GM12878 (cell line): ENCODE measurements around the gene GET3. TPM values are rescaled to one million over a fixed set of nuclear protein-coding genes. Genes with fewer than 3 reads are reported as not detected.

Experiments
- BACH1 ChIP-seq: fragments of 450-650 bp; IDR thresholded peaks from 2 replicates; pipeline ENCODE4 v1.6.1; 2017; ENCODE audit warnings: mild to moderate bottlenecking, borderline replicate concordance
- BRCA1 ChIP-seq: IDR thresholded peaks from 2 replicates; pipeline ENCODE4 v1.6.1; 2011; ENCODE audit warnings: low read depth, low read length, improper control_type of control experiment
- CEBPB ChIP-seq, 2 experiments: fragments of 150-350 bp in 1 of 2; IDR thresholded peaks; 2 replicates each; pipeline ENCODE4 v1.6.1; 2012 to 2014; ENCODE audit warnings: low read depth in 2 of 2, low read length in 2 of 2, borderline replicate concordance in 1 of 2, inconsistent platforms in 1 of 2
- CHD4 ChIP-seq: fragments of 200-600 bp; sonication (generic); IDR thresholded peaks from 2 replicates; pipeline ENCODE4 v1.6.1; 2016; ENCODE audit warnings: mild to moderate bottlenecking
- E4F1 ChIP-seq: fragments of 450-650 bp; IDR thresholded peaks from 2 replicates; pipeline ENCODE4 v1.6.1; 2018; ENCODE audit warnings: borderline replicate concordance, mild to moderate bottlenecking; ENCODE audit not compliant: partially characterized antibody
- GABPA ChIP-seq: IDR thresholded peaks from 2 replicates; pipeline ENCODE4 v1.6.1; 2014; ENCODE audit warnings: antibody characterized with exemption, low read depth, mild to moderate bottlenecking, inconsistent platforms
- HDAC6 ChIP-seq: fragments of 200-600 bp; sonication (generic); IDR thresholded peaks from one replicate; pipeline ENCODE4 v1.8.0; 2017; ENCODE audit warnings: antibody characterized with exemption; ENCODE audit not compliant: unreplicated experiment
- IKZF1 ChIP-seq: fragments of 450-650 bp; conservative IDR thresholded peaks from 2 replicates; pipeline ENCODE4 v1.6.1; 2017; ENCODE audit warnings: antibody characterized with exemption, mild to moderate bottlenecking
- JUND ChIP-seq: IDR thresholded peaks from 2 replicates; pipeline ENCODE4 v1.6.1; 2012; ENCODE audit warnings: low read depth, mild to moderate bottlenecking, low read length, improper control_type of control experiment, moderate library complexity
- MEF2B ChIP-seq: fragments of 450-650 bp; IDR thresholded peaks from 2 replicates; pipeline ENCODE4 v1.6.1; 2018; ENCODE audit warnings: mild to moderate bottlenecking, moderate library complexity; ENCODE audit not compliant: partially characterized antibody, poor library complexity, severe bottlenecking
- MTA3 ChIP-seq: IDR thresholded peaks from 2 replicates; pipeline ENCODE4 v1.6.1; 2012; ENCODE audit warnings: low read length, inconsistent platforms, borderline replicate concordance
- MXI1 ChIP-seq: fragments of 150-350 bp; IDR thresholded peaks from 2 replicates; pipeline ENCODE4 v1.6.1; 2011; ENCODE audit warnings: low read depth, mild to moderate bottlenecking, inconsistent platforms, low read length, improper control_type of control experiment
- POU2F2 ChIP-seq: IDR thresholded peaks from 3 replicates; pipeline ENCODE4 v1.6.1; 2011; ENCODE audit warnings: low read depth, mild to moderate bottlenecking, low read length, borderline replicate concordance
- RCOR1 ChIP-seq: conservative IDR thresholded peaks from 2 replicates; pipeline ENCODE4 v1.6.1; 2012; ENCODE audit warnings: low read depth, low read length, improper control_type of control experiment
- RELB ChIP-seq: fragments of 450-650 bp; IDR thresholded peaks from 2 replicates; pipeline ENCODE4 v1.6.1; 2017; ENCODE audit warnings: low read depth, mild to moderate bottlenecking, moderate library complexity
- SPI1 ChIP-seq: IDR thresholded peaks from 2 replicates; pipeline ENCODE4 v1.6.1; 2011; ENCODE audit warnings: low read depth, mild to moderate bottlenecking, low read length, moderate library complexity, borderline replicate concordance; ENCODE audit not compliant: insufficient read depth
- TCF7 ChIP-seq: IDR thresholded peaks from 2 replicates; pipeline ENCODE4 v1.6.1; 2014; ENCODE audit warnings: antibody characterized with exemption, borderline replicate concordance
- polyA plus RNA-seq, 11 experiments: library from polyadenylated mRNA; depleted of rRNA in 4 of 11; unstranded in 6 of 11; stranded (reverse) in 5 of 11; fragments of >200 nt; fragmentation: Nextera tagmentation in 4 of 11; fragmentation: Illumina TruSeq in 1 of 11; extraction: Ambion mirVana in 4 of 11; extraction: Trizol in 1 of 11; gene quantifications; 1 replicate in 1 of 11; 2 replicates in 10 of 11; pipeline versions ENCODE4 v1.2.1 to v1.2.3, GENCODE V29; 2011 to 2016; ENCODE audit warnings: inconsistent platforms in 2 of 11, missing spikeins in 2 of 11, low read depth in 1 of 11
- total RNA-seq, 4 experiments: library from RNA; depleted of rRNA in 3 of 4; stranded (reverse); fragments of >200 nt in 3 of 4; fragmentation: Illumina TruSeq in 1 of 4; extraction: Trizol in 1 of 4; gene quantifications; 2 replicates each; pipeline versions ENCODE4 v1.2.1 to v1.2.3, GENCODE V29; 2013 to 2021
- TF ChIP-seq, protein P1 (sequence below): fragments of 450-650 bp; IDR thresholded peaks from 2 replicates; pipeline ENCODE4 v1.6.1; 2016; ENCODE audit warnings: mild to moderate bottlenecking
- TF ChIP-seq, protein P2 (sequence below): fragments of 450-650 bp; IDR thresholded peaks from 2 replicates; pipeline ENCODE4 v1.6.1; 2016; ENCODE audit warnings: mild to moderate bottlenecking
- TF ChIP-seq, protein P3 (sequence below): IDR thresholded peaks from 2 replicates; pipeline ENCODE4 v1.6.1; 2011; ENCODE audit warnings: low read depth, low read length, improper control_type of control experiment, borderline replicate concordance
- TF ChIP-seq, protein P4 (sequence below): fragments of 450-650 bp; conservative IDR thresholded peaks from 2 replicates; pipeline ENCODE4 v1.6.1; 2017; ENCODE audit warnings: mild to moderate bottlenecking, moderate library complexity

GET3 gene
- total and polyA plus RNA-seq, 10 of the 15 experiments (the other 5 are each of a cell fraction or from before 2014, with no cell fraction given) = 14.5 to 144 (median 97.2) TPM

GRCh38 chr19:12788682-12789097 lies 51.4 kb downstream of the GET3 start (continued):
- TF ChIP-seq, protein P1, sequence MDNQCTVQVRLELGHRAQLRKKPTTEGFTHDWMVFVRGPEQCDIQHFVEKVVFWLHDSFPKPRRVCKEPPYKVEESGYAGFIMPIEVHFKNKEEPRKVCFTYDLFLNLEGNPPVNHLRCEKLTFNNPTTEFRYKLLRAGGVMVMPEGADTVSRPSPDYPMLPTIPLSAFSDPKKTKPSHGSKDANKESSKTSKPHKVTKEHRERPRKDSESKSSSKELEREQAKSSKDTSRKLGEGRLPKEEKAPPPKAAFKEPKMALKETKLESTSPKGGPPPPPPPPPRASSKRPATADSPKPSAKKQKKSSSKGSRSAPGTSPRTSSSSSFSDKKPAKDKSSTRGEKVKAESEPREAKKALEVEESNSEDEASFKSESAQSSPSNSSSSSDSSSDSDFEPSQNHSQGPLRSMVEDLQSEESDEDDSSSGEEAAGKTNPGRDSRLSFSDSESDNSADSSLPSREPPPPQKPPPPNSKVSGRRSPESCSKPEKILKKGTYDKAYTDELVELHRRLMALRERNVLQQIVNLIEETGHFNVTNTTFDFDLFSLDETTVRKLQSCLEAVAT = no peak
- TF ChIP-seq E4F1 = no peak
- TF ChIP-seq IKZF1 = peak; percentile 90
- no peak for TF ChIP-seq SPI1
- TF ChIP-seq, protein P2, sequence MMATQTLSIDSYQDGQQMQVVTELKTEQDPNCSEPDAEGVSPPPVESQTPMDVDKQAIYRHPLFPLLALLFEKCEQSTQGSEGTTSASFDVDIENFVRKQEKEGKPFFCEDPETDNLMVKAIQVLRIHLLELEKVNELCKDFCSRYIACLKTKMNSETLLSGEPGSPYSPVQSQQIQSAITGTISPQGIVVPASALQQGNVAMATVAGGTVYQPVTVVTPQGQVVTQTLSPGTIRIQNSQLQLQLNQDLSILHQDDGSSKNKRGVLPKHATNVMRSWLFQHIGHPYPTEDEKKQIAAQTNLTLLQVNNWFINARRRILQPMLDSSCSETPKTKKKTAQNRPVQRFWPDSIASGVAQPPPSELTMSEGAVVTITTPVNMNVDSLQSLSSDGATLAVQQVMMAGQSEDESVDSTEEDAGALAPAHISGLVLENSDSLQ = 0 out of 2 replicates have a peak, but pooled peaks have one; percentile 36
- TF ChIP-seq, protein P3, sequence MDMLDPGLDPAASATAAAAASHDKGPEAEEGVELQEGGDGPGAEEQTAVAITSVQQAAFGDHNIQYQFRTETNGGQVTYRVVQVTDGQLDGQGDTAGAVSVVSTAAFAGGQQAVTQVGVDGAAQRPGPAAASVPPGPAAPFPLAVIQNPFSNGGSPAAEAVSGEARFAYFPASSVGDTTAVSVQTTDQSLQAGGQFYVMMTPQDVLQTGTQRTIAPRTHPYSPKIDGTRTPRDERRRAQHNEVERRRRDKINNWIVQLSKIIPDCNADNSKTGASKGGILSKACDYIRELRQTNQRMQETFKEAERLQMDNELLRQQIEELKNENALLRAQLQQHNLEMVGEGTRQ = no peak
- TF ChIP-seq RCOR1 = no peak
- TF ChIP-seq CEBPB (IDR thresholded peaks at IDR 0.05; ENCODE audit: borderline replicate concordance in 1 of 2, low read depth in 2 of 2, low read length in 2 of 2) = no peak
- TF ChIP-seq CHD4 = no peak
- TF ChIP-seq HDAC6 = no peak
- TF ChIP-seq JUND = no peak
- TF ChIP-seq MXI1 = peak; percentile 38; the same call in 1 of the 2 replicates
- TF ChIP-seq POU2F2 = peak; percentile 77; the same call in 1 of the 3 replicates
- TF ChIP-seq GABPA = no peak
- no peak for TF ChIP-seq BRCA1
- peak; percentile 96 for TF ChIP-seq RELB
- TF ChIP-seq MEF2B = peak; percentile 80
- TF ChIP-seq MTA3 = no peak
- TF ChIP-seq, protein P4, sequence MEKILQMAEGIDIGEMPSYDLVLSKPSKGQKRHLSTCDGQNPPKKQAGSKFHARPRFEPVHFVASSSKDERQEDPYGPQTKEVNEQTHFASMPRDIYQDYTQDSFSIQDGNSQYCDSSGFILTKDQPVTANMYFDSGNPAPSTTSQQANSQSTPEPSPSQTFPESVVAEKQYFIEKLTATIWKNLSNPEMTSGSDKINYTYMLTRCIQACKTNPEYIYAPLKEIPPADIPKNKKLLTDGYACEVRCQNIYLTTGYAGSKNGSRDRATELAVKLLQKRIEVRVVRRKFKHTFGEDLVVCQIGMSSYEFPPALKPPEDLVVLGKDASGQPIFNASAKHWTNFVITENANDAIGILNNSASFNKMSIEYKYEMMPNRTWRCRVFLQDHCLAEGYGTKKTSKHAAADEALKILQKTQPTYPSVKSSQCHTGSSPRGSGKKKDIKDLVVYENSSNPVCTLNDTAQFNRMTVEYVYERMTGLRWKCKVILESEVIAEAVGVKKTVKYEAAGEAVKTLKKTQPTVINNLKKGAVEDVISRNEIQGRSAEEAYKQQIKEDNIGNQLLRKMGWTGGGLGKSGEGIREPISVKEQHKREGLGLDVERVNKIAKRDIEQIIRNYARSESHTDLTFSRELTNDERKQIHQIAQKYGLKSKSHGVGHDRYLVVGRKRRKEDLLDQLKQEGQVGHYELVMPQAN = no peak; the same call in none of the 2 replicates
- TF ChIP-seq TCF7 = no peak
- peak; percentile 46; the same call in 1 of the 2 replicates for TF ChIP-seq BACH1
